ENCODE results near the gene PYCR2.

- TF ChIP-seq CTCF (IDR thresholded peaks at IDR 0.05) (no peak), POLR2AphosphoS5 (IDR thresholded peaks at IDR 0.05; ENCODE audit: low read depth, low read length) (no peak), REST (IDR thresholded peaks at IDR 0.05; ENCODE audit: insufficient read depth in 1 of 2, low read depth in 2 of 2, low read length in 1 of 2) (no peak), TCF7L2 (IDR thresholded peaks at IDR 0.05; ENCODE audit: low read depth, low read length) (no peak)
These were observed 52.0 kb downstream of the PYCR2 start for GRCh38 chr1:225872075-225872430.

Measured in Panc1 (cell line).